ENCODE data around the gene SMIM22.

The SMIM22 gene

GRCh38 chr16:4830408-4830807 lies 35.2 kb downstream of the SMIM22 start:
- Mint-ChIP-seq H3K4me3 (no peak overlapping the region), H3K4me1 (ENCODE audit: low read depth) (no peaks in the 10 kb centered on the region), H3K27ac (no peak overlapping the region), H3K36me3 (ENCODE audit: low read depth) (peaks cover 99% of the 10 kb centered on the region), H3K9me3 (no peaks in the 10 kb centered on the region), H3K27me3 (no peaks in the 10 kb centered on the region)
- intact Hi-C loops (cut with micrococcal nuclease) = no loop called here

DNA sequence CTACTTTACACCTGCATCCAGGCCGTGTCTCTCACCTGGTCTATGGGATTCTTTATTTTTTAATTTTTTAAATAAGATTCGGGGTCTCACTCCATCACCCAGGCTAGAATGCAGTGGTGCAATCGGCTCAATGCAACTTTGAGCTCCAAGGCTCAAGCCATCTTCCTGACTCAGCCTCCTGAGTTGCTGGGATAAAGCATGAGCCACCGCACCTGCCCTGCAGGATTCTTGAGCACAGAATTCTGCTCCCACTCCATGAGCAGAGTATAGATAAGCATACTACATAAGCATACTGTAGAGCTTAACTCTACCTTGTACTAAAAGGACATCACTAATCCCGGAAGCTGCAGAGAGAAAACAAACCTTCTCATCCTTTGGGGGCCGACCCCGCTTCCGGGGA lies 36.4 kb downstream of the SMIM22 start:
- peaks cover 99% of the 10 kb centered on the region for H3K36me3 Mint-ChIP-seq (ENCODE audit: low read depth)
- intact Hi-C loops (cut with micrococcal nuclease) = no loop called here
- no peak overlapping the region for H3K4me3 Mint-ChIP-seq

DNA sequence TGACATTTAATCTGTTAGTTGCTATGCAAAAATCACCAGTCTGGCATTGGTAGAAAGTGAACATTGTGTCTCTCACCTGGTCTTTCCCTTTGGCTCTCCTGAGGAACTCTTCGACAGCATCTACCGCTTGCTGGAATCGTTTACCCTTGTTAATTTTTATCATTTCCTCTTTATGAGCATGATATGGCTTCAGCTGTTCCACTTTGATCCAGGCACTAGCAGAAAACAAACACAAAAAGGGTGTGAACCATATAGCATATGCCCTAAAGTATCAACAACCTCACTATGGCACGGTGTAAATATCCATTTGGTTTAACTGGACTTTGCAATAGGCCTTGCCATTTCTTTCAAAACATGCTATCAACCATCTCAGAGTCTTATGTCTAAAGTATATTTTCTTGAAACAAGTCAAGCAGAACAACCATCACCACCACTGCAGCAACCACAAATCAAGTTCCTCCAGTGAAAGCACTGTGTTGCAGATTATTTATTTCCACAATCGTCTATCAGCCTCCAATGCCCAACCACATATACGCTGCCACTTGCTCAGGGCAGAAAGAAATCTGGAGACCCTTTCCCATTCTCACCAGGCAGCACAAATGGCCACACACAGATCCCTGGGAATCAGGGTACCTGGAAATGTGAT lies 37.7 kb downstream of the SMIM22 start:
- no peak overlapping the region for H3K4me3 Mint-ChIP-seq
- H3K4me1 Mint-ChIP-seq (ENCODE audit: low read depth) = no peaks in the 10 kb centered on the region
- H3K9me3 Mint-ChIP-seq = no peaks in the 10 kb centered on the region
- intact Hi-C loops (cut with micrococcal nuclease) = no loop called here
- no peaks in the 10 kb centered on the region for H3K27me3 Mint-ChIP-seq
- no peak overlapping the region for H3K27ac Mint-ChIP-seq
- H3K36me3 Mint-ChIP-seq (ENCODE audit: low read depth) = peaks cover 99% of the 10 kb centered on the region

More for the DNA sequence above, 36.4 kb downstream of the SMIM22 start:
- Mint-ChIP-seq H3K4me1 (ENCODE audit: low read depth) (no peaks in the 10 kb centered on the region), H3K27me3 (no peaks in the 10 kb centered on the region), H3K27ac (no peak overlapping the region), H3K9me3 (no peaks in the 10 kb centered on the region)

DNA sequence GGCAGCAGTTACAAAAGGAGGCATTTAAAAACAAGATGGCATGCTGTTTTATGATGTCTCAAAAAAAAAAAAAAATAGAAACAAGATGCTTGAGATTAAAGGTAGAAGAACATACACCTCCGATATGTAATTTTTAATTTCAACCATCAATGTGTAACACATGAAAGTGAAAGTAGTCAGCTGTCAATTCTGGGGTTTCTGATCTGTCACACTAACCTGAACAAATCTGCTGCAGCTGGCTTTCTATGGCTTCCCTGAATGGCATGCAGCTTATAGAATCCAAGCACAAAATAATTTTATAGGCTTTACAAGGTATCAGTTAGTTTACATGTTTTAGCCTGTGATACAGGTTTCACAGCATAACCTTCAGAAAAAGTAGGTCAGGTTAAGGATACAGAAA lies 38.4 kb downstream of the SMIM22 start:
- no peaks in the 10 kb centered on the region for H3K4me1 Mint-ChIP-seq (ENCODE audit: low read depth)
- no peak overlapping the region for H3K4me3 Mint-ChIP-seq
- intact Hi-C loops (cut with micrococcal nuclease) = no loop called here
- peaks cover 99% of the 10 kb centered on the region for H3K36me3 Mint-ChIP-seq (ENCODE audit: low read depth)
- H3K9me3 Mint-ChIP-seq = no peaks in the 10 kb centered on the region
- H3K27me3 Mint-ChIP-seq = no peaks in the 10 kb centered on the region
- H3K27ac Mint-ChIP-seq = no peak overlapping the region

- no peaks in the 10 kb centered on the region for H3K27me3 Mint-ChIP-seq
- peaks cover 99% of the 10 kb centered on the region for H3K36me3 Mint-ChIP-seq (ENCODE audit: low read depth)
- H3K4me3 Mint-ChIP-seq = no peak overlapping the region
- no peaks in the 10 kb centered on the region for H3K9me3 Mint-ChIP-seq
- no peaks in the 10 kb centered on the region for H3K4me1 Mint-ChIP-seq (ENCODE audit: low read depth)
- intact Hi-C loops (cut with micrococcal nuclease) = no loop called here
- H3K27ac Mint-ChIP-seq = no peak overlapping the region
Observed at GRCh38 chr16:4836727-4837126, 41.6 kb downstream of the SMIM22 start.

DNA sequence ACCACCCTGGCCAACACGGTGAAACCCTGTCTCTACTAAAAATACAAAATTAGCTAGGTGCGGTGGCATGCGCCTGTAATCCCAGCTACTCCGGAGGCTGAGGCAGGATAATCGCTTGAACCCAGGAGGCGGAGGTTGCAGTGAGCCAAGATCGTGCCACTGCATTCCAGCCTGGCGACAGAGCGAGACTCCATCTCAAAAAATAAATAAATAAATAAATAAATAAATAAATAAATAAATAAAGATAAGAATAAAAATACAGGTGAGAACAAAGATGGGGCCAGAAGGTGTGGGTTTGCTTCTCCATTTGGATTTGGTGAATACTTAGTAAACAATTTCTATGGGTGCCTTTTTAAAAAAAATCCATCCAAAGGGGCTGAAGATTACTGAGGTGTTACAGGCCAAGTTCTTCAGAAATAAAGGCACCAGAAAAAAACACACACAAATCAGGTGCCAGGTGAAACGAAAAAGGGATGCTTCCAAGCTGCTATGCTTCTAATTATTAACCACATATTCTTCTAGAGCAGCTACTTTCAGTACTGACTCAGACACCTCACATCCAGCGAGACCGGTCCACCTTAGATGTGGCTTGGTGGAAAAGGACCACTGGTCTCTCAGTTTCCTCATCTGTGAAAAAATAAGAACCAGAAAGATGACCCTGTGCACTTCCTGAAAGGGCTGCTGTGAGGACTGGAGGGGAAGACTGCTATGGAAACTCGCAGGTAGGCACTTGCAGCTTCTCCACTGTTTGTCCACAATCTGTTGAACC lies 42.7 kb downstream of the SMIM22 start:
- Mint-ChIP-seq H3K4me3 (no peak overlapping the region), H3K9me3 (no peaks in the 10 kb centered on the region), H3K4me1 (ENCODE audit: low read depth) (no peaks in the 10 kb centered on the region), H3K36me3 (ENCODE audit: low read depth) (peaks cover 99% of the 10 kb centered on the region), H3K27me3 (no peaks in the 10 kb centered on the region), H3K27ac (no peak overlapping the region)
- intact Hi-C loops (cut with micrococcal nuclease) = no loop called here

- H3K9me3 Mint-ChIP-seq = no peaks in the 10 kb centered on the region
- H3K4me1 Mint-ChIP-seq (ENCODE audit: low read depth) = no peaks in the 10 kb centered on the region
- intact Hi-C loops (cut with micrococcal nuclease) = loop anchor here (10.0 kb wide), 1 partner anchor 235 kb away; the partner anchor contains the start of gene ALG1
- H3K36me3 Mint-ChIP-seq (ENCODE audit: low read depth) = peaks cover 97% of the 10 kb centered on the region
- H3K4me3 Mint-ChIP-seq = no peak overlapping the region
- H3K27ac Mint-ChIP-seq = no peak overlapping the region
- H3K27me3 Mint-ChIP-seq = no peaks in the 10 kb centered on the region
Observed at GRCh38 chr16:4839942-4840341, 44.8 kb downstream of the SMIM22 start.

GRCh38 chr16:4840984-4841383 lies 45.8 kb downstream of the SMIM22 start:
- Mint-ChIP-seq H3K36me3 (ENCODE audit: low read depth) (peaks cover 97% of the 10 kb centered on the region), H3K27me3 (no peaks in the 10 kb centered on the region), H3K4me3 (no peak overlapping the region), H3K27ac (no peak overlapping the region), H3K9me3 (no peaks in the 10 kb centered on the region), H3K4me1 (ENCODE audit: low read depth) (peaks cover 8% of the 10 kb centered on the region)
- intact Hi-C loops (cut with micrococcal nuclease) = loop anchor here (10.0 kb wide), 1 partner anchor 234 kb away; the partner anchor contains the start of gene ALG1

Data from dendritic cell treated with granulocyte-macrophage colony-stimulating factor and Interleukin-4, amounts not matched to agents 40 ng/mL and 50 ng/mL, for 4 days (primary cell).